GM20000 (cell line): ENCODE data around the gene CDK14.

ENCODE experiments used
- DNase-seq: peaks from one replicate; pipeline ENCODE4 v3.0.0; 2012; ENCODE audit warnings: low spot score
- CTCF ChIP-seq: IDR thresholded peaks from 2 replicates; pipeline ENCODE4 v1.5.1; 2012; ENCODE audit warnings: mild to moderate bottlenecking, control low read depth; ENCODE audit errors: extremely low read depth, missing control alignments

CDK14 gene

DNA sequence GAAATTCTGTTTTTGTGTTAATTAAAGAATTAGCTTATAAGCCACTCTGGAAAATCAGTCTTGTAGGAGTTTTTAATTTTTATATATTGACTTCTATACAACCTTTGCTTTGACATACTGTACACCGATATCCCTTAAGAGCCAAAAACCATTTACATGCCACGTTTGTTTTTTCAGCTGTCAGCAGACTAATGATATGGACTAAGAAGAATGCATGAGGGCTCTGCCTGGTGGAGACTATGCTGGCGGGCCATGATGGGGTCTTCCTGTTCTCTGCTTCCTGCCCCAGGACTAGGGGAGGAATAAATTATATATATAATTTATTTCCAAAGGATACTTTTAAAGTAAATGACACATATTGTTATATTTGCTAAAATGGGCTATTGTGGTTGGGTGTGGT lies 96.3 kb downstream of the CDK14 start:
- DNase-seq = no peak
- TF ChIP-seq CTCF = no peak

DNA sequence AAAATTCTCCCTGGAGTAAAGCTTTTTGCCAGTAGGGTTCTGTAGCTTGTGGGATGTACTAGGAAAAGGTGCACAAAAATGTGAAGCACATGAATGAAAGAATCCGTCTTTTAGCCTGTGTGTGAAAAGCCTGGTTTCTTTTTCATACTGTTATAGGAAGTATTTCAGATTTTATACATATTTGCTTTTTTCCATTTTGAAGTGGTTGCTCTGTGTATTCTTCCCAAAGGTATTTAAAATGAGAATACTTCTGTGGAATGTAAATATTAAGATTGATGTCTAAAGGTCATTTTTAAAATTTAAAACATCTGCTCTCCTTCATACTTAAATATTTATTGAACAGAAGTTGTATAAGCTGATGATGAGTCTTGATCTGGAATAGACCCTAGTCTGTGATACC lies 96.8 kb downstream of the CDK14 start:
- no peak for TF ChIP-seq CTCF
- DNase-seq = no peak

- DNase-seq = no peak
- no peak for TF ChIP-seq CTCF
These were observed 97.8 kb downstream of the CDK14 start for GRCh38 chr7:90693939-90694338.

DNA sequence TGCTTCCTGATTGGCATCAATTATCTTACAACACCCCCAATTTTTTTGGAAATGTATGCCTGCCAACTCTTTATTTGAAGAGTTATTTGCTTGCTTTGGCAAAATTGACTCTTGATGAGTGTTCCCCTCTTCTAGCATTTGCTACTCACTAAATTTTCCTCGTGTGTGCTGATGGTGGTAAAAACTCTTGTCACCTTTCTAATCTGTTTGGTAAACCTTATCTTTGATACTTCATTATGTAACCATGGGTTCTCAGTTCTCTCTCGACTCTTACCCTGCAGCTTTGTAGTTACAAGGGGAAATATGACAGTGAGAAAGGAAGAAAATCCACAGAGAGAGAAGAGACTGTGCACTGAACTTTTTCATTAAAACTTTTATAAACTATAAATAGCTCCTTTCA lies 102.5 kb downstream of the CDK14 start:
- DNase-seq = no peak
- no peak for TF ChIP-seq CTCF

GRCh38 chr7:90701021-90701420 lies 104.9 kb downstream of the CDK14 start:
- DNase-seq = no peak
- TF ChIP-seq CTCF = no peak

DNA sequence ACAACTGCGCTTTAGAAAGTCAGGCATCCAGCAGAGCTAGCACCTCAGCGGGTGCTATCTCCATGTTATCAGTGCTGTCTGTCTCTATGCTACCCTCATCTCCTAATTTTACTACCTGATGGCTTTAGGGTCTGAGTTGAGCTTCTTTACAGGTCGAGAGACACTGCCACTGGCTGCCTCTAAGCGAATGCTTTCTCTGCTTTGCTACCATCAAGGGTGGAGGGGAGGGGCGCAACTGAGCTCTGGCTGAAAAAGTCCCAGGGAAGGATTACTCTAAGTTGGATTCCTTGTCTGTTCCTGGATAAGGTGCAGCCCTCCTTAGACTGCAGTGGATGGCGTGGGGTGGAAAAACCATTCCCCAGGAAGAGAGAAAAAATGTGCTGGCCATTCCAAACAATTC lies 105.7 kb downstream of the CDK14 start:
- no peak for TF ChIP-seq CTCF
- no peak for DNase-seq

DNA sequence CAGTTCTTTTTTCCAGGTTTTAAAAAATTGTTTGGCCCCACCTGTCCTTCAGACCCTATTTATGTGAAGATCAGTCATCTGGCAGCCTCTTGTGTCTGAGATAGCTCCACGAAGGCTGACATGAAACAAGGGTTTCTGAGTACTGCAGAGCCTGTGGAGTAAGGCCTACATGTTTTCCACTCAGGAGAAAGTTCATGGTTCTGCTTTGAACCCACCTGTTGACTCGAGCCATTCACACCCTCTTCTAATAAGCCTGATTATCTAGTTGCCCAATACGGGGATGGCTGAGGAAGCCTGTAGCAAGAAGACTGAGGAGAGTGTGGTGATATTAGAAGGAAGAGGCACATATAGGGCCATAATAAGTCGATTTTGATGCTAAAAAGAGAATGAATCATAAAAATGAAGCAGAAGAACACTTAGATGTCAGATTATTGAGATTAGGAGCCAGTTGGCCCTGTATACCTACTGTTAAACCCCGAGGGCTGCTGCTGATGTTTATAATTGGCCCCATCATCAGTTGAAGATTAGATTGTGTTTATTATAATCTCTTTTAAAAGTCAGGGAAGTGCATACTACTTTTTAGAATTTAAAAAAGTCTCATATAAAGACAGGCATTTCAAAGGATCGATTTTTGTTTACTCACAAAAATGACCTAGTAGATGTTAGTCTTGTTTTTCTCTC lies 109.4 kb downstream of the CDK14 start:
- no peak for DNase-seq
- TF ChIP-seq CTCF = no peak
